DOHH2 (cell line): ENCODE data around the gene ATP7B.

ENCODE experiments used
- H3F3A ChIP-seq: fragments of 200-600 bp; sonication (generic), shearing (Covaris generic); 2 replicates; pipeline ENCODE4 v1.6.0; 2016; ENCODE audit warnings: antibody characterized with exemption, mild to moderate bottlenecking; ENCODE audit not compliant: control insufficient read depth, insufficient read depth
- H3K27ac ChIP-seq: fragments of 200-600 bp; sonication (generic); 2 replicates; pipeline ENCODE4 v1.5.1; 2014; ENCODE audit warnings: low read depth, mild to moderate bottlenecking, low read length, moderate library complexity
- H3K27me3 ChIP-seq: fragments of 200-600 bp; sonication (generic); 2 replicates; pipeline ENCODE4 v1.6.1; 2014; ENCODE audit warnings: mild to moderate bottlenecking, low read length, mixed read lengths; ENCODE audit not compliant: control insufficient read depth
- H3K36me3 ChIP-seq: fragments of 200-600 bp; sonication (generic); 2 replicates; pipeline ENCODE4 v1.6.1; 2014; ENCODE audit warnings: mild to moderate bottlenecking, low read length, moderate library complexity, mixed read lengths; ENCODE audit not compliant: control insufficient read depth
- H3K4me1 ChIP-seq: fragments of 200-600 bp; sonication (generic); 2 replicates; pipeline ENCODE4 v1.6.1; 2014; ENCODE audit warnings: mild to moderate bottlenecking, low read length, mixed read lengths; ENCODE audit not compliant: control insufficient read depth
- H3K4me2 ChIP-seq: fragments of 200-600 bp; sonication (generic); 2 replicates; pipeline ENCODE4 v1.6.0; 2014; ENCODE audit warnings: mild to moderate bottlenecking, low read length, moderate library complexity
- H3K4me3 ChIP-seq: fragments of 200-600 bp; sonication (generic); 2 replicates; pipeline ENCODE4 v1.5.1; 2014; ENCODE audit warnings: mild to moderate bottlenecking, low read length, mixed read lengths
- H3K79me2 ChIP-seq: fragments of 200-600 bp; sonication (generic); 2 replicates; pipeline ENCODE4 v1.6.1; 2014; ENCODE audit warnings: mild to moderate bottlenecking, low read length, mixed read lengths; ENCODE audit not compliant: control insufficient read depth
- H3K9me2 ChIP-seq: fragments of 200-600 bp; sonication (generic); replicated peaks from 2 replicates; pipeline ENCODE4 v1.6.1; 2014; ENCODE audit warnings: mild to moderate bottlenecking, low read length, mixed read lengths; ENCODE audit not compliant: control insufficient read depth
- H3K9me3 ChIP-seq: fragments of 200-600 bp; sonication (generic); 2 replicates; pipeline ENCODE4 v1.6.1; 2014; ENCODE audit warnings: antibody characterized with exemption, low read length, mixed read lengths; ENCODE audit not compliant: control insufficient read depth, insufficient read depth
- H4K20me1 ChIP-seq: fragments of 200-600 bp; sonication (generic); 2 replicates; pipeline ENCODE4 v1.6.0; 2014; ENCODE audit warnings: low read depth, mild to moderate bottlenecking, antibody characterized with exemption, low read length, moderate library complexity; ENCODE audit not compliant: control insufficient read depth, insufficient read depth
- CTCF ChIP-seq: fragments of 200-600 bp; sonication (generic); IDR thresholded peaks from one replicate; pipeline ENCODE4 v1.5.1; 2014; ENCODE audit warnings: antibody characterized with exemption, mild to moderate bottlenecking, low read depth, low read length; ENCODE audit not compliant: poor library complexity, severe bottlenecking
- EZH2phosphoT487 ChIP-seq: fragments of 200-600 bp; sonication (generic); IDR thresholded peaks from 2 replicates; pipeline ENCODE4 v1.6.1; 2017; ENCODE audit warnings: borderline replicate concordance, mild to moderate bottlenecking, antibody characterized with exemption, low read length, moderate library complexity, mixed read lengths

Gene ATP7B

DNA sequence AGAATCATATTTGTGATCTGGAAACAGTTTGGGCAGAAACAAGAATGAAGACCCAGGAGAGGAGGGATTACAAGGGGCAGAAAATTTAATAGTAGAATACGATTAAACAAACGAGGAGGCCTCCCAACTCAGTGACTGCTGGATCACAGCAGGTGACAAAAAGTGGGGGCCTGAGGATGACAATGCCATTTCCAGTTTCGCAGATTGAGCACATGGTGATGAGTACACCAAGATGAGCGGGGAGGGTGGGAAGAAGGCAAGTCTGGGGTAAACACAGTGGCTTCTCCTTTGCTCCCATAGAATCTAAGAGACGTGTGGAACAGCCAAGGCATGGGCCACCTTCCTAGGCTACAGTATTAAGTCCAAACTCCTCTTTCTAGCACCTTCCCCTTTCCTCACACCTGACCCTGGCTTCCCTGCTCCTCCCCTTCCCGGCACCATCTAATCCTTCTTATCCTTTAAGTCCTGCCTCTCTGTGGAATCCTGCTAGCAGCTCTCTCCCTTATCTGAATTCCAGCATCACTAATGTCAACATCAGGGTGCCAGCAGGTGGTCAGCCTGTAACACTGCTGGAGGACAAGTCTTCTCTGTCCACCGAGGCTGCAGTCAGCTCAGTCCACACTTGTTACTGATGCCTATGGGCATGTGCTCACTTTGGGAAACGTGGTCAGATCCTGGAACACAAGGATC lies 13.5 kb downstream of the ATP7B start:
- no peak overlapping the region for H3K27ac ChIP-seq
- H3K9me2 ChIP-seq: no peaks in the 10 kb centered on the region
- H3K79me2 ChIP-seq: no peaks in the 10 kb centered on the region
- H3K4me2 ChIP-seq: no peak overlapping the region
- TF ChIP-seq EZH2phosphoT487: no peak
- no peak for TF ChIP-seq CTCF
- H3F3A ChIP-seq: no peaks in the 10 kb centered on the region
- H3K4me1 ChIP-seq: no peaks in the 10 kb centered on the region
- H3K27me3 ChIP-seq: peaks cover 41% of the 10 kb centered on the region
- H4K20me1 ChIP-seq: no peaks in the 10 kb centered on the region
- no peaks in the 10 kb centered on the region for H3K36me3 ChIP-seq
- H3K9me3 ChIP-seq: no peaks in the 10 kb centered on the region
- H3K4me3 ChIP-seq: no peak overlapping the region

DNA sequence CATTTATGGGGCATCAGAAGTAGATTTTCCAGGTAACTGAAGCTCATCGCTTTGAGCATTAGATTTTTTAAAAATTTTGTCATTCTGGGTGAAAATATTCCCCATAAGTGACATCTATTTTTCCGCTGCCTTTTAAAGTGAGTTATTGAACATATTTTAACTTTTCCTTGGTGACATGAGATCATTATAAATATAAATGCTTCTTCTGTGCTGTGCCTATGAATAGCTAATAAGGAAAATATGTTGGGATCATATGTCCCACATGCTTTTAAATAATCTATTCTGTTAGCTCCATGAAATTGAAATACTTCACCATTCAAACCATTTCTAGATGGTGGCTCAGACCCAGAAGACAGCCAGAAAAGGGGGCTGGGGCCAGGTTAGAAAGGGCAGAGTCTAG lies 14.1 kb downstream of the ATP7B start:
- Histone ChIP-seq H3K27ac (no peak overlapping the region), H3F3A (no peaks in the 10 kb centered on the region), H4K20me1 (no peaks in the 10 kb centered on the region), H3K27me3 (peaks cover 41% of the 10 kb centered on the region), H3K9me2 (no peaks in the 10 kb centered on the region), H3K9me3 (no peaks in the 10 kb centered on the region), H3K4me1 (no peaks in the 10 kb centered on the region), H3K4me3 (no peak overlapping the region), H3K4me2 (no peak overlapping the region), H3K36me3 (no peaks in the 10 kb centered on the region), H3K79me2 (no peaks in the 10 kb centered on the region)
- TF ChIP-seq EZH2phosphoT487 (no peak), CTCF (no peak)

DNA sequence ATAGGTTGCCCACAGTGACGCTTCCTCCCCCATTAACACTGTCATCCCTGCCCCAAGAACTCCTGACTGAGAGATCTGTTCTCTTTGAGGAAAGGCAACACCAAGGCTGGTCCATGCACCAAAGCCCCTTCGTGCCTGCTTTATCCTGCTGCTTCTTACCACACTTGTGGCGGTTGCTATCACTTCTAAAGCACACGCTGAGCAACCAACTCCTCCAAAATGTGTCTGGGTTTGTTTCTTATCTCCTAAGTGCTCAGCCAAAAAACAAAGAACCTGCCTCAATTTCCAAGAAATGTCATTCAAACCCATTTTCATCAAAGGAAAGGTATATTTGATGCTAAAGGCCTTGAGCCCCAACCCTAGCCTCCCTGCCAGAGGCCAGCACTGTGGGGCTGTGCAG lies 14.6 kb downstream of the ATP7B start:
- Histone ChIP-seq H3K9me2 (no peaks in the 10 kb centered on the region), H3K4me2 (no peak overlapping the region), H4K20me1 (no peaks in the 10 kb centered on the region), H3K27me3 (peaks cover 41% of the 10 kb centered on the region), H3F3A (no peaks in the 10 kb centered on the region), H3K27ac (no peak overlapping the region), H3K9me3 (no peaks in the 10 kb centered on the region), H3K79me2 (no peaks in the 10 kb centered on the region), H3K4me3 (no peak overlapping the region), H3K36me3 (no peaks in the 10 kb centered on the region), H3K4me1 (no peaks in the 10 kb centered on the region)
- TF ChIP-seq CTCF: no peak
- no peak for TF ChIP-seq EZH2phosphoT487
